SK-N-SH treated with all-trans-retinoic acid at 6 μM for 48 hours (cell line): Measurements from ENCODE around the gene SACS.

Source experiments
- ATAC-seq: fragments of 200-7000 bp; cut with Tn5 transposase; 3 replicates; pipeline ENCODE4 v1.9.1; 2020; ENCODE audit warnings: mild to moderate bottlenecking, moderate library complexity
- ARNTL ChIP-seq: fragments of 450-650 bp; formaldehyde crosslinking; IDR thresholded peaks from 2 replicates; pipeline ENCODE4 v1.5.0; 2020; ENCODE audit warnings: low read depth, mild to moderate bottlenecking, moderate library complexity, borderline replicate concordance
- CREB5 ChIP-seq: fragments of 250-450 bp; sonication (Bioruptor Pico); IDR thresholded peaks from 2 replicates; pipeline ENCODE4 v1.5.1; 2020; ENCODE audit warnings: low read depth, mild to moderate bottlenecking, moderate library complexity
- ESRRG ChIP-seq: fragments of 250-450 bp; sonication (Bioruptor Pico); IDR thresholded peaks from 2 replicates; pipeline ENCODE4 v1.6.1; 2021; ENCODE audit warnings: mild to moderate bottlenecking
- GLIS3 ChIP-seq: fragments of 250-450 bp; sonication (Bioruptor Pico); IDR thresholded peaks from 2 replicates; pipeline ENCODE4 v1.5.0; 2020; ENCODE audit warnings: mild to moderate bottlenecking, moderate library complexity
- ISL1 ChIP-seq: fragments of 250-450 bp; sonication (Bioruptor Pico); IDR thresholded peaks from 2 replicates; pipeline ENCODE4 v2.1.2; 2022; ENCODE audit warnings: mild to moderate bottlenecking, moderate library complexity
- PATZ1 ChIP-seq: fragments of 250-450 bp; sonication (Bioruptor Pico); IDR thresholded peaks from 2 replicates; pipeline ENCODE4 v1.8.0; 2020; ENCODE audit warnings: mild to moderate bottlenecking, moderate library complexity, borderline replicate concordance
- PPARA ChIP-seq: fragments of 250-450 bp; sonication (Bioruptor Pico); IDR thresholded peaks from 2 replicates; pipeline ENCODE4 v1.5.0; 2020; ENCODE audit warnings: mild to moderate bottlenecking, borderline replicate concordance
- RARB ChIP-seq: fragments of 250-450 bp; sonication (Bioruptor Pico); IDR thresholded peaks from 2 replicates; pipeline ENCODE4 v1.8.0; 2021; ENCODE audit warnings: mild to moderate bottlenecking, moderate library complexity
- SNAI2 ChIP-seq: fragments of 250-450 bp; sonication (Bioruptor Pico); IDR thresholded peaks from 2 replicates; pipeline ENCODE4 v1.5.0; 2020; ENCODE audit warnings: mild to moderate bottlenecking, moderate library complexity
- TCF4 ChIP-seq: fragments of 250-450 bp; sonication (Bioruptor Pico); IDR thresholded peaks from 2 replicates; pipeline ENCODE4 v1.8.0; 2021; ENCODE audit warnings: mild to moderate bottlenecking, moderate library complexity, borderline replicate concordance
- TOX ChIP-seq: fragments of 250-450 bp; sonication (Bioruptor Pico); IDR thresholded peaks from 2 replicates; pipeline ENCODE4 v1.8.0; 2021; ENCODE audit warnings: mild to moderate bottlenecking, moderate library complexity, borderline replicate concordance
- ZC3H10 ChIP-seq: fragments of 250-450 bp; sonication (Bioruptor Pico); IDR thresholded peaks from 2 replicates; pipeline ENCODE4 v1.5.1; 2021; ENCODE audit warnings: mild to moderate bottlenecking, moderate library complexity
- ZFP3 ChIP-seq: fragments of 250-450 bp; sonication (Bioruptor Pico); IDR thresholded peaks from 2 replicates; pipeline ENCODE4 v1.5.0; 2020; ENCODE audit warnings: mild to moderate bottlenecking, moderate library complexity
- ZNF70 ChIP-seq: fragments of 450-650 bp; formaldehyde crosslinking; IDR thresholded peaks from 2 replicates; pipeline ENCODE4 v1.5.0; 2020; ENCODE audit warnings: mild to moderate bottlenecking, moderate library complexity
- ZNF8 ChIP-seq: fragments of 450-650 bp; formaldehyde crosslinking; IDR thresholded peaks from 2 replicates; pipeline ENCODE4 v1.5.0; 2020; ENCODE audit warnings: mild to moderate bottlenecking, moderate library complexity
- TF ChIP-seq, protein P1 (sequence below): fragments of 250-450 bp; sonication (Bioruptor Pico); IDR thresholded peaks from 2 replicates; pipeline ENCODE4 v1.8.0; 2021; ENCODE audit warnings: low read depth, mild to moderate bottlenecking, moderate library complexity, borderline replicate concordance

The SACS gene

GRCh38 chr13:23453132-23453531 is 19.6 kb upstream of the SACS start:
- no peak for ATAC-seq
- TF ChIP-seq TOX (CRISPR knock-in tag) (no peak), RARB (no peak), ISL1 (CRISPR knock-in tag) (no peak), PATZ1 (CRISPR knock-in tag) (no peak), GLIS3 (CRISPR knock-in tag) (no peak), ZFP3 (no peak), ZNF8 (no peak)
- TF ChIP-seq, protein P1, sequence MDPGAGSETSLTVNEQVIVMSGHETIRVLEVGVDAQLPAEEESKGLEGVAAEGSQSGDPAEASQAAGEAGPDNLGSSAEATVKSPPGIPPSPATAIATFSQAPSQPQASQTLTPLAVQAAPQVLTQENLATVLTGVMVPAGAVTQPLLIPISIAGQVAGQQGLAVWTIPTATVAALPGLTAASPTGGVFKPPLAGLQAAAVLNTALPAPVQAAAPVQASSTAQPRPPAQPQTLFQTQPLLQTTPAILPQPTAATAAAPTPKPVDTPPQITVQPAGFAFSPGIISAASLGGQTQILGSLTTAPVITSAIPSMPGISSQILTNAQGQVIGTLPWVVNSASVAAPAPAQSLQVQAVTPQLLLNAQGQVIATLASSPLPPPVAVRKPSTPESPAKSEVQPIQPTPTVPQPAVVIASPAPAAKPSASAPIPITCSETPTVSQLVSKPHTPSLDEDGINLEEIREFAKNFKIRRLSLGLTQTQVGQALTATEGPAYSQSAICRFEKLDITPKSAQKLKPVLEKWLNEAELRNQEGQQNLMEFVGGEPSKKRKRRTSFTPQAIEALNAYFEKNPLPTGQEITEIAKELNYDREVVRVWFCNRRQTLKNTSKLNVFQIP (CRISPR knock-in tag): no peak

DNA sequence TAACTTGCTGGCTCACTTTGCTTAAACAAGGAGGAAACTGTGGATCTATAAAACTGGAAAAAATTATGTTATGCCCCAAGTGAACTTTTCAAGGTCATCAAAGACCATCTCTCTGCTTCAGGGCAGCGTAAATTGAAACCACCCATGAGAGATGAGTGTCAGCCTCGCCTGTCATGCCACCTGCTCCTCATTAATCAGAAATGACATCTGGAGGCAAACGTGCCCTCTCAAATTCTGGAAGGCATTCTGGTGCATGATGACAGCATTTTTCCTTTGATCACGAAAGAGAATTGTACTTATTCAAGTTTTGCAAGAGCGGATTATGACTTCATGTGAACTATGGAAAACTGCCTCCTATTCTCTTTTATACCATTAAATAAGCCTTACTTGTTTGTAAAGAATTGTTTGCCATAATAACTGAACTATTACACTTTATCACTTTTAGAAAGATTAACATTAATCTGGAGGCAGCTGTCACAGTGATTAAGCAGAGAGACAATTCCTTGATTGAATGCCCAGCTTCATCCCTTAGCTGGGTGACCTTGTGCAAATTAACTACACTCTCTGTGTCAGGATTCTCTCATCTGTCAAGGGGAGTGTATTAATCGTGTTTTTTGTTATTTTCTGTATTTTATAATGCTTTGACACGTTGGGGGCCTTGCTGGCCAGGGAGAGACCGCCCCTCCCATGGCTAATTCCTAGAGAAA is 17.0 kb upstream of the SACS start:
- TF ChIP-seq TCF4 (CRISPR knock-in tag) (peak; percentile 46; the same call in 1 of the 2 replicates), CREB5 (no peak)
- TF ChIP-seq, all 23 proteins: peak for 1
- no peak for ATAC-seq

DNA sequence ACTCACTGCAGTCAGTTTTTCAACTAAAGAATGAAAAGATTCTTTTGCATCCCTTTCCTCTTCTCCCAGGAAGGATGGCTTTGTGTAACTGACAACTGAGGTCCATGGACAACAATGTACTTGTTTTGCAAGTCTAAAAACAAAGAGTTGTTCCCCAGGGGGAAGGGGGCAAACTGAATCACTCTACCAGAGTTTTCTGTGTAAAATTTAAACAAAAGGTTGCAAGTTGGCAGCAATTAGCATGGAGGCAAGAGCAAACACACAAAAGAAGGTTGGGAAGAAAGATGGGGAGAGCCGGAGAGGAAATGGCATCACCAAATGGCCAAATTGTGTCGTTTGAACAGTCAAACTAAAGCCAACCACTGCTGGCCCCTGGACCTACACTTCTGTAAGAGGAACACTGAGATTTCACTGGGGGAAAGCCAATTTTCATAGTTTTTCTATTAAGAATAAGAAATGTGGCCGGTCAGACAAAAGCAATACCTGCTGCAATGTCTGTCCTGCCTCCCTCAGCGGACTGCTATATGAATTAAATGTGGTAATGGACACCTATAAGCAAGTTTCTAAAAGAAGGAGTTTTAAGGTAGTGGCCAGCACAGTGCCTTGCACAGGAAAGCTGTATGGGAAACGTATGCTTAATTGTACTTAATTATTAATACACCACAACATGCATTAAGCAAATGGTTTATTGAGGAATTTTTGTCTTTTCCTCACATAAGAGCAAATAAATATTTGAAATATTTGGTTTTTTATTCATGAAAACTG is 16.1 kb upstream of the SACS start:
- no peak for ATAC-seq
- TF ChIP-seq PPARA (CRISPR knock-in tag) (no peak), TOX (CRISPR knock-in tag) (no peak), ZNF70 (CRISPR knock-in tag) (no peak), GLIS3 (CRISPR knock-in tag) (no peak), ZNF8 (no peak), ARNTL (CRISPR knock-in tag) (no peak), PATZ1 (CRISPR knock-in tag) (no peak), ISL1 (CRISPR knock-in tag) (no peak), TCF4 (CRISPR knock-in tag) (no peak)
- TF ChIP-seq, protein P1 (CRISPR knock-in tag): no peak

DNA sequence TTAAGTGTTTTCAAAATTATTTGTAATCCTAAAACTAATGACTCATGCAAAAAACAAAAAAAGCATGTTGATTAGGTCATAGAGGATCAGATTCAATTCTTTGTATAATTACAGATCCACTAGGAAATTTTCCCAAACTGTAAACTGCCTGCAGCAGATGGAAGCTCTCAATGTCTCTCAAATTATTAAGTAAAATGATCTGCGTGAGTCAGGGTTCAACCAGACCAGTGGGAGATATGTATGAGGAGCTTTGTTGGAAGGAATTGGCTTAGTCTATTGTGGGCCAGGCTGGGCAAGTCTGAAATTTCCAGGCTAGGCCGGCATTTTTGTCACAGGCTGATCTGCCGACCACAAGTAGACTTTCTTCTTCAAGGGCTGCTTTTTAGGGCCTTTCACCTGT is 14.4 kb upstream of the SACS start:
- peak; percentile 93 for ATAC-seq
- TF ChIP-seq TCF4 (CRISPR knock-in tag) (no peak), PATZ1 (CRISPR knock-in tag) (no peak), ZNF70 (CRISPR knock-in tag) (no peak), ZFP3 (no peak), SNAI2 (CRISPR knock-in tag) (no peak), TOX (CRISPR knock-in tag) (no peak), ESRRG (CRISPR knock-in tag) (no peak), ZC3H10 (CRISPR knock-in tag) (no peak), ARNTL (CRISPR knock-in tag) (no peak), CREB5 (no peak), ISL1 (CRISPR knock-in tag) (no peak), PPARA (CRISPR knock-in tag) (no peak)
